Brain pericyte (primary cell): ENCODE data around the gene PDCL3.

Experiments used
- DNase-seq: peaks from one replicate; pipeline ENCODE4 v3.0.0-alpha.2; 2012; ENCODE audit warnings: low read depth, low spot score

PDCL3 gene

DNA sequence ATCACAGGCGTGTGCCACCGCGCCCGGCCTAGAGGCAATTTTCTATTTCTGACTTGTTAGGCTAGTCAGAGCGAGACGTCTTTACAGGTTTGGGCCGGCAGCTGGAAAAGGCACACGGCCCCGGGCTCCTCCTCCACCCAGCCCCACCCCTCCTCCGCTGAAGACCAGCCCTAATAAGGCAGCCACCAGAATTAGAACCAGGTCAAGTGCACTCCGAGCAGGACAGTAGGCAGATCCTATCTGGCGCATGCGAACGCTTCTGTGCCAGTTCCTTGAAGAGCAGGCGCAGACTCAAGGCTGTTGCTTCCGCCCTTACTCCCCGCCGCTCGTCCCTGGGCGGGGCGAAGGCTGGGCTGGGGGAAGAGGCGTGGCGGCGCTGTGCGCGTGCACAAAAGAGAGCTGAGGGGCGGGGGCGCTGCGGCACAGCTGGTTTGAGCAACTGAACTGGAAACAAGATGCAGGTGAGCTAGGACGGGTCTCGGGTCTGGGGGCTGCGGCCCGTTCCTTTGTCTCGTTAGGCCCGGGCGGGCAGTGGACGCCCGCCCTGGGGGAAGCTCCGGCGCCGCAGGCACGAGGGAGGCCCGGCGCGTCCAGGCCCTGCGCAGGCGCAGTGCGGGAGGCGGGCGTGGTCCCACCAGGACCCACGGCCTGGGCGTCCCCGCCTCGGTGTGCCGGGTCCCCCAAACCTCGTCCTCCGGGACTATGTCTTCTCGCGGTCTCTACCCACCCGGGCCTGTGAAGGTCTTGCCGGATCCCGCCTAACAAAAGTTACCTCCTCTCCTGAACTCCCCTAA, at the start of gene PDCL3:
PDCL3 (plus strand) TSS at position 381 of the 794 bp plus-strand sequence; CDS start at position 456, 75 bp downstream.
- DNase-seq, result peak; percentile 98

DNA sequence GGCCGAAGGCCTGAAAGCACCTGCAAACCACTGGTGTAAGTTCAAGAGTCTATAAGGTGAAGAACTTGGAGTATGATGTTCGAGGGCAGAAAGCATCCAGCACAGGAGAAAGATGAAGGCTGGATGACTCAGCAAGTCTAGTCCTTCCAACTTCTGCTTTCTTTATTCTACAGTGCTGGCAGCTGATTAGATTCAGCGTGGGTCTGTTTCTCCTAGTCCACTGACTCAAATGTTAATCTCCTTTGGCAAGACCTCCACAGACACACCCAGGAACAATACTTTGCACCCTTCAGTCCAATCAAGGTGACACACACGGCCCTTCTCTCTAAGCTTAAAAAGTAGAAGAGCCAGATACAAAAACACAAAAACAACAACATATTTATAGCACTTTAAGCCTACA, 49.1 kb upstream of the PDCL3 start:
- DNase-seq, result no peak

DNA sequence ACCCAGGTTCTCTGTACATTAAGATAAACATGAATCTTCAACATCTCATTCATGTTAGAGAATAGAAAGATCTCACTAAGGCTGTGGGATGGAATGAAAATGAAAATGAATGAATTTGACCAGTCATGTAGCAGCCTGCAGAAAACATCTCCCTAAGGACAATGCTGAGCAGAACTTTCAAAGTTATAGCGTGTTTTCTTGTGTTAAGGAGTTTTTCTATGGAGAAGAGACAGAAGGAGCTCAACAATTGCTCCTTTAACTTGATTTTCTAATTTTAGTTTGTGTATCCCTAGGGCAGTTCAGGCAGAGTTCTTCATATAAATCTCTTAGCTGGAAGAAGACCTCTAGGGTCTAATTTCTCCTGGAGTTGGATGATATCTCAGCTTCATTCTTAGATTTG, 45.2 kb upstream of the PDCL3 start:
- DNase-seq, result no peak

DNA sequence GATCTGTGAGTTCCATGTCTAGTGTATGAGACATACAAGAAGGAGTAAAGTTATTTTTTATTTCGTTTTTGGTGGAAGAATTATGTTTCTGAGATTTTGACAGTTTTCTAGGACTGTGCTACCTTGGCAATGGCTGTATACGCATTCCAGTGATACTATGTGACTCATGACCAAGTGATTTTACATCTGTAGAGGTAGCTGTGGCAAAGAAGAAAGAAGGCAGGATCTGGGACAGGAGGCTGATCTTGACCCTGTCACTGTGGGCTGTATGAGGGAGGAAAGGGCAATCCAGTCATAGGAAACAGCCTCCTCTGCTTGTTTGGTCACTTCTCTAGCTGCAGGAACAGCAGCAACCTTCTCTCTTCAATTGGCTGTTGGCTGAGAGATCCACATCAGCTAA, 44.0 kb upstream of the PDCL3 start:
- no peak for DNase-seq

DNA sequence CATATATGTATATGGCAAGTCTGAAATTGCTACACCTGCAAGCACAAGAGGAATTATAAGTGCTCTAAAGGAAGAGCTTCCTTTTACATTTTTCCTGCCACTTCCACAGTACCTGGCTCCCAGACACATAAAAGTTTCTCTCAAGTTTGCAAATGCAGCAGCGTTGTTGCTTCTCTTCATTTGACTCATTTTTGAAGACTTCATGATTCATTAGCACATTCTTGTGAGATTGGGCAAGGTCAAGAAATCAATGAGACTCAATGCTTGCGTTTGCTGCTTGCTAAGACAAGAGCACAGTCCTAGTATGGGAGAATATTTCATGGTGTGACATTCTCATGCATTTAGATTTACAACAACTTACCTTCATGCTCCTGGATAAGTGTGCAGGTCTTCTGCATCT, 42.6 kb upstream of the PDCL3 start:
- no peak for DNase-seq

DNA sequence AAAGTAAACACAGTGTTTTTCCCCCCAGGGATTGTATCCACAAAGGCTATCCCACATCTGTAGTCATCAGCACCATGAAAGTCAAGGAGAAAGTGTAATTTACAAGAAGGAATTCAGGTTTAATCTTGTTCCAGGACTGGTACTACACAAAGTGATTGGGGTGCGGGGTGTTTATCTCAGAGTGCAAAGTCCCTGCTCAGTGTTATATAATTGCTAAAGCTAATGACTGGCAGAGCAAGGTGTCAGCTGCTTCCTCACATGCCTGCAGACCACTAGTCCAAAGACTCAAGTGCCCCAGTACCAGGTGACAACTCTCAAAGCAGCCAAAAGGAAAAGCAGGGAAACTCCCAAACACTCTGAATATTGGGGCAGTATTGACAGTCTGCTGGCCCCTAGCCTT, 40.4 kb upstream of the PDCL3 start:
- DNase-seq, result no peak

DNA sequence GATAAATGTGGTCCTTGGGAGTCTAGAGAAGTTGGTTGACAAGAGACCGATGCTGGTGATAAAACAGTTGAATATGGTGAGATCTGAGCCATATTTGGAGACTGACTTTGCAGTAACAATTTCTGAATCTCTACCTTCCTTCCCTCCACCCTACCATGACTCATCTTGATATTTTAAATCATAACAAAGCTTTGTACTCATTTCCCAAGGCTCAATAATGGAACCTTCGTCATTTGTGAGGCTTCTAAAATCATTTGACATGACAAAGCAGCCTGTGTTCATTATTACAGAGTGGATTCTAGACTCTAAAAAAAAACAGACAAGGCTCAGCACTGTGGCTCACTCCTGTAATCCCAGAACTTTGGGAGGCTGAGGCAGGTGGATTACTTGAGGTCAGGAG, 38.5 kb upstream of the PDCL3 start:
- no peak for DNase-seq

DNA sequence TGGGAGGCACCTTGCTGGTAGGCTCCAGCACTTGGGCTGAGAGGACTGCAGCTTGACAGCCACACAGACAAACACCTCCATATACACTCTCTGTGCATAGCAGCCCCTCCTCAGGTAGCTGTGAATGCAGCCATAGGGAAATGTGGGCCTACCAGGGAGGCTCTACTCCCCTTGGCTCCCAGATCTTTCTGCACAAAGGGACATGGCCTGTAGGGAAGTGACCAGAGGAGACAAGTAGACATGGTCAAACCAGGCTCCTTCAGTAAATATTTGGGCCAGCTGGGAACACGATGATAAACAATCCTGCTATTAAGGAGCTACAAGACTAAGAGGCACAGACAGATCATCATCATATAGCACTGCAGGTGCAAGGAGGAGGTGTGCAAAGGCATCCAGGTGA, 35.9 kb upstream of the PDCL3 start:
- no peak for DNase-seq

DNA sequence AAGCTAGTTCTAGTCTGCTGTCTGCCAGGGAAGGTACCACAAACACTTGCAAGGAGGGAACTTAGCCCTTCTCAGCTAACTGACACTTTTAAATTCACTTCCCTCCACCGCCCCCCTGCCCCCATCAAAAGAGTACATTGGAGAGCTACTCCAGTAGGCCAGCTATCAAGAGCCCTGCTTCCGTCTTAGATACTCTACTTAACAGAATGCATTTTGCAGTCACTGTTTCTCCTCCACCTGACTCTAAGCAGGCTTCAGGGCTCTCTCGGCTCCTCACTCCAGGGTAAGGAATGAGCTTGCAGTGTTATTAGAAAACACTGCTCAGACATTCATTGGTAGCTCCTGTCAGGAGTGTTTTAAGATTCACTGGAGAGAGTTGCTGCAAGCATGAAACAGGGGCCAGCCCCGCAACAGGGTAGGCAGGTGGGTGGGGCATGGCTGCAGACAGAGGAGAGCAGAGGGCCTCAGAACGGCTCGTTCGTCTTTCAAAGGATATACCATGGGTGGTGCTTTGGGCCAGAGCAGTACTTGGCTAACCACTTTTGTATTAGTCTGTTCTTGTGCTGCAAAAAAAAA, 35.3 kb upstream of the PDCL3 start:
- DNase-seq, result no peak

DNA sequence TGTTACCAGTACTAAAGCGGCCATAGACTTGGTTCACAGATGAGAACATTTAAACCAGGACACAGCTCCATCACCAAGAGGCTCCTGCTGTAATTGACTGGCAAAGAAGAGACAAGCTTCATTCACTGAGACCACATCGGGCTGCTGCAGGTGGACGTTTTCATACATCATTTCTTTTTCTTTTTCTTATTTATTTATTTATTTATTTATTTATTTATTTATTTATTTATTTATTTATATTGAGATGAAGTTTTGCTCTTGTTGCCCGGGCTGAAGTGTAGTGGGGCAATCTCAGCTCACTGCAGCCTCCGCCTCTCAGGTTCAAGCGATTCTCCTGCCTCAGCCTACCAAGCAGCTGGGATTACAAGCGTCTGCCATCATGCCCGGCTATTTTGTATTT, 33.6 kb upstream of the PDCL3 start:
- no peak for DNase-seq

DNA sequence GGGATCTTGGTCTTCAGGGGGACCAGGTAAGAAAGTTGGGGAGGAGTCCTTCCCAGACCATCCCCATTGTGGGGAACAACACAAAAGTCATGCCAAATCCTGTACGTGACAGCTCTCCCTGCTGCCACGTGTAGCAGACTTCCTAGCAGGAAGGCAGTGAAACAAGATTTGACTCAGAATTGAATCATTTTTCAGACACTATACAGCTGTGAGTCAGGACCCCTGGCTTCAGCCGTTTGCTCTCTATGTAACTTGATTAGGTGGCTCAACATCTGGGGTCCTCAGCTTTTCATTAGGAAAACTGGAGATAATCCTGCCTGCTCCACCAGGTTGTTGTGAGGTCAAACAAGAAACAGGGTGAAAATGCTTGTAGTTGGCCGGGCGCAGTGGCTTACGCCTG, 32.9 kb upstream of the PDCL3 start:
- DNase-seq, result no peak

DNA sequence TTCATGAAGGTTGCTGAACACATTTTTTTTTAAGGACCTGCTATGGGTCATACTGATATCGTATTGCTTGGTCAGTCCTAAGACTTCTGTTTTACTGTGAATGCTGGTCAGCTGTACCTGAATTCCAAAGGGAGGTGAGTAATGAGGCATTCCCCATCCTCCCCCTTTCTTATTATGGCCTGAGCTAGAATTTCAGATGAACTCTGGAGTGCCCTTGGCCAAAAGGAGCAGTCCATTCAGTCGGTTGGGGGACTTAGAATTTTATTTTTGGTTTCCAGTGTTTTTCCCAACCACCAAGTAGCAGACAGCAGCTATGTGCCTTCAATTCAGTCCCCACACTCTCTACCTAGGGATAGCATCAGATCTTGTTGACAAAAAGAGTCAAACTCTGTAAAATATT, 26.9 kb upstream of the PDCL3 start:
- no peak for DNase-seq

DNA sequence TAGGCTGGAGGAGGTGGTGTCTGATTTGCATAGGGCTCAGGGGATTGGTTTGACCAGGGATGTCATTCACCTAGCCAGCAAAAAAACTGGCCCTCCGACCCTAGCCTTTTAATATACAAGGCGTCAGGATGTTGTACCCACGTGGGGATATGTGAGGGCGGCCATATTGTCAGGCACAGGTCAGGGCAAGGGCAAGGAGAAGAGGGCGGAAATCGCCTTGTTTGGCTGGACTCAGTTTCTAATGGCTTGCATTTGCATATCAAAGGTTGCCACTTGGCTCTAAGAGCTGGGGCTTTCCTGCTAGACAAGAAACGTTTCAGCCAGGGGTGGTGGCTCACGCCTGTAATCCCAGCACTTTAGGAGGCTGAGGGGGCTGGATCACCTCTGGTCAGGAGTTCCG, 24.9 kb upstream of the PDCL3 start:
- no peak for DNase-seq

DNA sequence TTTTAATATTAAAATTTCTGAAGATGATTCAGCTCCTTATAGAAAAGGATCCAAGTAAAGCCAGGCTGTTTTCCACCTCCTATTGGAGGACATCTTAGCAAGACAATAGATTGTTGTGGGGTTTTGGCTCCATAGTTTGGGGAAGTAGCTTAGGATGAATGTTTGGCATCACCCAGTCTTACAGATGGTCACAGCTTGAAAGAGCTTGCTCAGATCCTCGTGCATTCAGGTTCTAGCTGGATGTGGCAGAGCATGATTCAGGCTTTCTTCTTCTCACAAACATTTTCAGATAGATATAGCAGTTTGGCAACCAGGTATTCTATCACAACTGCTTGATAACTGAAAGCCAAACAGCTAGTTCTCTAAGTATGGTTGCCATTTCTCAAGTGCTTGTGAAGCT, 23.6 kb upstream of the PDCL3 start:
- DNase-seq, result no peak

DNA sequence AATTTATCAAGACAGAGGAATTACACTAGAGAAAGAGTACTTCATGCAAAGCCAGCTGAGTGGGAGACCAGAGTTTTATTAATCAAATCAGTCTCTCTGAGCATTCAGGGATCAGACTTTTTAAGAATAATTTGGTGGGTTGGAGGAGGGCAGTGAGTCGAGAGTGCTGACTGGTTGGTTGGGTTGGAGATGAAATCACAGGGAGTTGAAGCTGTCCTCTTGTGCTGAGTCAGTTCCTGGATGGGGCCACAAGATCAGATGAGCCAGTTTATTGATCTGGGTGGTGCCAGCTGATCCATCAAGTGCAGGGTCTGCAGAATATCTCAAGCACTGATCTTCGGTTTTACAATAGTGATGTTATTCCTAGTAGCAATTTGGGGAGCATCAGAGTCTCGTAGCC, 21.4 kb upstream of the PDCL3 start:
- no peak for DNase-seq

DNA sequence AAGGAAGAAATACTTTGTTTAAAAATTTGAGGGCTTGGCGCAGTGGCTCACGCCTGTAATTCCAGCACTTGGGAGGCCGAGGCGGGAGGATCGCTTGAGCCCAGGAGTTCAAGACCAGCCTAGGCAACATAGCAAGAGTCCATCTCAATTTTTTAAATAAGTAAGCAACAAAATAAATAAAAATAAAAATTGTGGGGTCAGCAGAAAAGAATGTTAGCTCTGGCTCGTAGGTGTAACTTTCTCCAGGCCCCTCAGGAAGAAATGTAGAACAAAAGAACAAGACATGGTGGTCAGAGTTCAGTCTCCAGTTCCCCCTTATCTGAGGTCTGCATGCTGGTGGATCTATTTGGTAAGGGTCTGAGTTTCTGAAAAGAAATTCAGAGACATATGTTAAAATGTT, 20.4 kb upstream of the PDCL3 start:
- DNase-seq, result no peak

DNA sequence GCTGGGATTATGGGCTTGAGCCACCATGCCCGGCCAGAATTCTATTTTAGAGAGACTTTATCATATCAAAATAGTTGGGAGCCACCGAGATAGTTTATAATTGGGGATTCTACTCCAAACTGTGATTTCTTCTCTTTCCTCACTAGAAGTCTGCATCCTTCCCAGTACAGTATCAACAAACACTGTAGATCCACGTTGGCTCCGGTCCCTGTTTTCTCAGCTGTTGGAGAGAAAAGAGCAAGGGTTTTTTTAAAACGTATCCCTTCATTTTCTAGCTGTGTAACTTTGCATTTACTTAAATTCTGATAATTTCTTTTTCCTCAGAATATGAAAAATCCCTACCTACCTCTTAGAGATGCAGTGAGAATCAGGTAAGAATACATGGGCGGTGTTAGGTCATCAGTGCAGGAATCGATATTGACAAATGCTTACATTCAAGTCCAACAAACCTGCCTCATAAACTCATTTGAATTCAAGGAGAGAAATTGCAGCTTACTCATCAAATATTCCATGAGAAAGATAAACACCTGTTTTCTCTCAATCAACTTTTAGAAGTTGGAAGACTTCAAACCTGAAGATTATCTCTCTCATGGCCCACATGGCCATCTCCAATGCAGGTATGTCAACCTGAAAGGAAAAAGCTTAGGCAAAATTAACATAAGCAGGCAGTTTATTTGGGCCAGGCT, 17.7 kb upstream of the PDCL3 start:
- DNase-seq, result no peak

DNA sequence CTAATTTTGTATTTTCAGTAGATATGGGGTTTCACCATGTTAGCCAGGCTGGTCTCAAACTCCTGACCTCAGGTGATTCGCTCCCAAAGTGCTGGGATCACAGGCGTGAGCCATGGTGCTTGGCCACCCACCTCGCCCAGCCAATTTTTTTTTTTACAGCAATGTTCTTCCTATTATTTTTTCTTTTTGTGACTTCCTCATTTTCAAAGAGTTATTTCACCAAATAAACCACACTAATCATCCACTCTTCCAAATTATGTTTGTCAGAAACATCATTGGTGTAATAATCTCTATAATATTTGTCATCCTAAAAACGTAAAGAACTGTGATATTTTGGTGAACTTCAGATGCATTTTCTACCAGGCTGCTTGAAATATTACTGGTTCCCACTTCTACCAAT, 16.3 kb upstream of the PDCL3 start:
- DNase-seq, result no peak

DNA sequence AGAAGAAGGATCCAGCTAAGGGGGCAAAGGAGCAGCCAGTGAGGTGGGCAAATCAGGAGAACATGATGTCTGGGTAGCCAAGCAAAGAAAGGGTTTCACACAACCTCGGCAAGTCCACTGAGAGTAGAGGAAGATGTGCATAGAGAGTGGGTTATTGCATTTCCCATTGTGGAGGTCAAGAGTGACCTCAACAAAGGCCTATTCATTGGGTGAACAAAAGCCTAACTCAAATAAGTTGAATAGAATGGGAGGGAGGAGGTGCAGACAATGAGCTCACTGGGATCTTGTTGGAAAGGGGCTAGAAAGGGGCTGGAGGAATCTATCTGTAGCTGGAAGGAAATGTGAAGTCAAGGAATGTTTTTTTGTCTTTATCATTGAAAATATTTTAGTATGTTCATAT, 14.0 kb upstream of the PDCL3 start:
- DNase-seq, result no peak

DNA sequence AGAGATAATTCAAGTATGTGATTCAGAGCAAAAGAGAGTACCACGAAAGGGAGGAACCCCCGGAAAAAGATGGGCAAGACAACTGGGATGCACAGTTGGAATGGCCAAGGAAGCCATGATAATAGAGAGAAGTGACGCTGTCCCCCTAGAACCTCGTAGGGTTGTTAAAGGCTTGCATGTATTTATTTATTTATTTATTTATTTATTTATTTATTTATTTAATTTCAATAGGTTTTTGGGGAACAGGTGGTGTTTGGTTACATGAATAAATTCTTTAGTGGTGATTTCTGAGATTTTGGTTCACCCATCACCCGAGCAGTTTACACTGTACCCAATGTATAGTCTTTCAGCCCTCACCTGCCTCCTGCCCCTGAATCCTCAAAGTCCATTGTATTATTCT, 11.5 kb upstream of the PDCL3 start:
- no peak for DNase-seq

DNA sequence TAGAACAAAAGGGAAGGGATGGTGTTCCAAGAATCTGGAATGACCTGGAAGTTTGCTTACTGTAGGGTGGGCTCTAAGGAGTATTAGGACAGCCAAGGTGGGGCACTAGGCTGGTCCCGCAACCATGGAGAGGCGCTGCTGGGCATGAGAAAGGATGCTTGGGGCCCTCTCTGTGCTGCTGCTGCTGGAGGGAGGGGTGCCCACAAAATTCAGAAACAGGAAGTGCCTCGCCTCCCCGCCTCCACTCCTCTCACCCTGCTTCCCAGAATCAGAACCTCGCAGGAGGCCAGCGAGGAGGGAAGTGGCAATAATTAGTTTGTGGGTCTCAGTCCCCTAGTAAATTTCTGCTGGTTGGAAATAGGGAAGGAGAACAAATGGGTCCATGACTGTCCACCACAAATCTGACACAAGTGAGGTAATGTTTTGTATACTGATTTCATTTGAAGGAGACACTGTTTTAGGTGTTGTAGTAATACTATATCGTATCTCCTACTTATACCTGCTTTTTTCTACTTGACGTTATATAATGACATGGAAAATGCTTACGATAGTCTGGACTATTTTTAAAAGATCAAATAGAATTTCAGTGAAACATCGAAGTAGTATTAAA, 7.9 kb upstream of the PDCL3 start:
- no peak for DNase-seq

DNA sequence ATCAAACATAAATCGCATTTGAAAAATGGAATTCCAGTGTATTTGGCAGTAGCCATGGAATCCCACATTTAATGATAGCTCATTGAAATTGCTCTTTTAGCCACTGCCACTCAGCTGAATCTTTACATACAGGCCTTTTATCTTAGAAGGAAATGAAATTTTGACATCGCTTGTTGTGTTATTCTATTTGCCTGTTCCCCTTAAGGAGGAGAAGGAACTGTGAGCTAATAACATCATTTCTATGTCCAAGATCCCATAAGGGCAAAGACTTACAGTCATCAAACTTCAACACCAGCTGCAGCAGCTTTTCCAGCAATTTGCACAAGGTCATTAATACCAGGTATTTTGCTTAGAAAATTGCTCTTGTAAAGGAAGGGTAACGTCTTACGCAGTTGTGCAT, 6.0 kb upstream of the PDCL3 start:
- DNase-seq, result no peak
